GM23338 (cell line): ENCODE data around the gene MYH7. TPM values are rescaled to one million over a fixed set of nuclear protein-coding genes. Genes with fewer than 3 reads are reported as not detected.

Source experiments
- ATAC-seq: fragments of 200-7000 bp; cut with Tn5 transposase; 3 replicates; pipeline ENCODE4 v1.9.1; 2020
- DNase-seq: peaks from one replicate; pipeline ENCODE4 v3.0.0-alpha.2; 2015; ENCODE audit warnings: low spot score
- H2AFZ ChIP-seq: fragments of 200-600 bp; sonication (generic); 2 replicates; pipeline ENCODE4 v1.8.0; 2016; ENCODE audit warnings: antibody characterized with exemption, mild to moderate bottlenecking, moderate library complexity
- H3F3A ChIP-seq: fragments of 200-600 bp; sonication (generic); replicated peaks from 2 replicates; pipeline ENCODE4 v1.8.0; 2017; ENCODE audit warnings: antibody characterized with exemption, mixed run types, low read depth
- H3K27ac ChIP-seq: fragments of 200-600 bp; sonication (generic); 2 replicates; pipeline ENCODE4 v1.6.1; 2016; ENCODE audit warnings: low read depth
- H3K27me3 ChIP-seq: fragments of 200-600 bp; sonication (generic); 2 replicates; pipeline ENCODE4 v1.8.0; 2016; ENCODE audit warnings: mild to moderate bottlenecking, mixed run types, moderate library complexity; ENCODE audit not compliant: insufficient read depth
- H3K36me3 ChIP-seq: fragments of 200-600 bp; sonication (generic); 2 replicates; pipeline ENCODE4 v1.8.0; 2016; ENCODE audit warnings: mild to moderate bottlenecking; ENCODE audit not compliant: insufficient read depth
- H3K4me1 ChIP-seq: fragments of 200-600 bp; sonication (generic); 2 replicates; pipeline ENCODE4 v1.8.0; 2016; ENCODE audit warnings: mild to moderate bottlenecking, moderate library complexity; ENCODE audit not compliant: insufficient read depth
- H3K4me2 ChIP-seq: fragments of 200-600 bp; sonication (generic); 2 replicates; pipeline ENCODE4 v1.7.1; 2017; ENCODE audit warnings: mixed run types
- H3K4me3 ChIP-seq: fragments of 200-600 bp; sonication (generic); 2 replicates; pipeline ENCODE4 v1.6.1; 2016; ENCODE audit warnings: mixed run types
- H3K79me2 ChIP-seq: fragments of 200-600 bp; sonication (generic); replicated peaks from 2 replicates; pipeline ENCODE4 v1.8.0; 2017; ENCODE audit warnings: mild to moderate bottlenecking; ENCODE audit not compliant: insufficient read depth
- H3K9me2 ChIP-seq: fragments of 200-600 bp; sonication (generic); 2 replicates; pipeline ENCODE4 v1.8.0; 2017; ENCODE audit not compliant: insufficient read depth
- H4K20me1 ChIP-seq: fragments of 200-600 bp; sonication (generic); replicated peaks from 2 replicates; pipeline ENCODE4 v1.8.0; 2017; ENCODE audit warnings: mild to moderate bottlenecking; ENCODE audit not compliant: insufficient read depth
- H3K27ac Mint-ChIP-seq: 2 replicates; pipeline ENCODE4 v1.8.0; 2020; ENCODE audit warnings: inconsistent platforms, mild to moderate bottlenecking, moderate library complexity, mixed read lengths
- H3K27me3 Mint-ChIP-seq: 3 replicates; pipeline ENCODE4 v1.8.0; 2022; ENCODE audit warnings: low read depth, mild to moderate bottlenecking, moderate library complexity, mixed read lengths, inconsistent platforms; ENCODE audit not compliant: insufficient read depth, poor library complexity
- H3K36me3 Mint-ChIP-seq: 3 replicates; pipeline ENCODE4 v1.8.0; 2021; ENCODE audit warnings: low read depth, mild to moderate bottlenecking, inconsistent platforms, moderate library complexity, mixed read lengths
- H3K4me1 Mint-ChIP-seq: 3 replicates; pipeline ENCODE4 v1.8.0; 2020; ENCODE audit warnings: mild to moderate bottlenecking, inconsistent platforms, mixed read lengths
- H3K4me3 Mint-ChIP-seq: 3 replicates; pipeline ENCODE4 v1.8.0; 2021; ENCODE audit warnings: moderate library complexity, mild to moderate bottlenecking, inconsistent platforms, mixed read lengths
- H3K9me3 Mint-ChIP-seq: 3 replicates; pipeline ENCODE4 v1.8.0; 2020; ENCODE audit warnings: moderate library complexity, mild to moderate bottlenecking, inconsistent platforms, mixed read lengths
- CREB1 ChIP-seq: fragments of 250-450 bp; sonication (Bioruptor Pico); IDR thresholded peaks from 2 replicates; pipeline ENCODE4 v1.5.0; 2020; ENCODE audit warnings: low read depth, mild to moderate bottlenecking, moderate library complexity
- EZH2 ChIP-seq: fragments of 200-600 bp; sonication (generic); IDR thresholded peaks from one replicate; pipeline ENCODE4 v1.8.0; 2017; ENCODE audit warnings: antibody characterized with exemption, mild to moderate bottlenecking, low read depth; ENCODE audit not compliant: unreplicated experiment
- EZH2phosphoT487 ChIP-seq: fragments of 200-600 bp; sonication (generic); IDR thresholded peaks from one replicate; pipeline ENCODE4 v1.8.1; 2018; ENCODE audit warnings: antibody characterized with exemption; ENCODE audit not compliant: unreplicated experiment
- JUNB ChIP-seq: IDR thresholded peaks from one replicate; pipeline ENCODE4 v1.6.1; 2016; ENCODE audit warnings: antibody characterized with exemption; ENCODE audit not compliant: unreplicated experiment
- NANOG ChIP-seq: IDR thresholded peaks from 2 replicates; pipeline ENCODE4 v1.6.1; 2016; ENCODE audit warnings: antibody characterized with exemption, borderline replicate concordance
- POLR2AphosphoS5 ChIP-seq: IDR thresholded peaks from 2 replicates; pipeline ENCODE4 v1.6.1; 2016; ENCODE audit warnings: antibody characterized with exemption, low read depth
- STAT1 ChIP-seq: IDR thresholded peaks from one replicate; pipeline ENCODE4 v1.6.1; 2016; ENCODE audit warnings: antibody characterized with exemption; ENCODE audit not compliant: unreplicated experiment
- ZNF114 ChIP-seq: fragments of 250-450 bp; sonication (Bioruptor Pico); IDR thresholded peaks from 2 replicates; pipeline ENCODE4 v1.5.0; 2020; ENCODE audit warnings: mild to moderate bottlenecking, moderate library complexity
- ZNF331 ChIP-seq: fragments of 250-450 bp; sonication (Bioruptor Pico); IDR thresholded peaks from 2 replicates; pipeline ENCODE4 v1.5.0; 2020; ENCODE audit warnings: low read depth, mild to moderate bottlenecking, moderate library complexity
- polyA plus RNA-seq: library from polyadenylated mRNA; unstranded; fragments of >200 nt; fragmentation: Nextera tagmentation; extraction: Ambion mirVana; gene quantifications from 2 replicates; pipeline ENCODE4 v1.2.1, GENCODE V29; 2016
- total RNA-seq: library from RNA; depleted of rRNA; stranded (reverse); fragments of >200 nt; shearing (Covaris generic); gene quantifications from 2 replicates; pipeline ENCODE4 v1.2.3, GENCODE V29; 2014
- TF ChIP-seq, protein P1 (sequence below): fragments of 250-450 bp; sonication (Bioruptor Pico); IDR thresholded peaks from 2 replicates; pipeline ENCODE4 v1.5.0; 2020; ENCODE audit warnings: mild to moderate bottlenecking, moderate library complexity
- TF ChIP-seq, protein P2 (sequence below), 2 experiments: fragments of 200-600 bp in 1 of 2; sonication (generic) in 1 of 2; conservative IDR thresholded peaks; 2 replicates each; pipeline versions ENCODE4 v1.5.1 to v1.6.1; 2016 to 2017; ENCODE audit warnings: antibody characterized with exemption in 2 of 2, low read depth in 2 of 2, mild to moderate bottlenecking in 2 of 2, moderate library complexity in 1 of 2
- TF ChIP-seq, protein P3 (sequence below): IDR thresholded peaks from 2 replicates; pipeline ENCODE4 v1.6.1; 2016; ENCODE audit warnings: antibody characterized with exemption
- TF ChIP-seq, protein P4 (sequence below): IDR thresholded peaks from one replicate; pipeline ENCODE4 v1.6.1; 2018; ENCODE audit warnings: antibody characterized with exemption; ENCODE audit not compliant: unreplicated experiment

The MYH7 gene
- total and polyA plus RNA-seq, 2 experiments from 2014 or later = not detected

DNA sequence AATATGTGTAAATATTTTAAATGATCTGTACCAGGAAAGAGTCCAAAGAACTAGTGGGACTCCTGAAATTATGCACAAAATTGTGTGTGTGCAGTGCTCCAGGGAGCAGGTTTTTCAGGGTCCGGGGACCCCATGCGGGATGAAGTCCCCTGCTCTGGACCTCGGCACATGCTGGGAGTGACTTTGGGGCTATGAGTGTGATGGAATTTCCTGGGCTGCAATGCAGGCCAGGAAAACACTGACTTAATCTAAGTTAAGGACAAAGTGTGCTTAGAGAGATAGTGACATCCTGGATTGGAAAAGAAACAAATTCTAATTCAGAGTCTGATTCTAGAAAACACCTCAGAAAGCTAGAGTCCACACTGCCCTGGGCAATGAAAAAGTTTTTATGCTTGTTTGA is 21.2 kb downstream of the MYH7 start:
- Histone ChIP-seq H3K4me1 (no peaks in the 10 kb centered on the region), H3K27me3 (no peaks in the 10 kb centered on the region), H4K20me1 (no peaks in the 10 kb centered on the region), H3K36me3 (no peaks in the 10 kb centered on the region), H2AFZ (no peak overlapping the region), H3K4me2 (no peak overlapping the region), H3K27ac (no peak overlapping the region), H3K4me3 (no peak overlapping the region), H3K79me2 (no peaks in the 10 kb centered on the region), H3F3A (no peaks in the 10 kb centered on the region), H3K9me2 (peaks cover 3% of the 10 kb centered on the region; the same call in 1 of the 2 replicates)
- Mint-ChIP-seq H3K27ac (no peak overlapping the region), H3K27me3 (peaks cover 28% of the 10 kb centered on the region), H3K4me1 (peaks cover 5% of the 10 kb centered on the region; the same call in 1 of the 3 replicates), H3K9me3 (no peaks in the 10 kb centered on the region; the same call in 2 of the 3 replicates), H3K36me3 (no peaks in the 10 kb centered on the region; the same call in 2 of the 3 replicates), H3K4me3 (no peak overlapping the region)
- no peak for ATAC-seq
- no peak for DNase-seq
- TF ChIP-seq CREB1 (CRISPR knock-in tag) (no peak), ZNF114 (CRISPR knock-in tag) (no peak), STAT1 (no peak), EZH2phosphoT487 (no peak), JUNB (no peak), POLR2AphosphoS5 (no peak), NANOG (no peak), ZNF331 (CRISPR knock-in tag) (no peak), EZH2 (no peak)
- TF ChIP-seq, protein P1, sequence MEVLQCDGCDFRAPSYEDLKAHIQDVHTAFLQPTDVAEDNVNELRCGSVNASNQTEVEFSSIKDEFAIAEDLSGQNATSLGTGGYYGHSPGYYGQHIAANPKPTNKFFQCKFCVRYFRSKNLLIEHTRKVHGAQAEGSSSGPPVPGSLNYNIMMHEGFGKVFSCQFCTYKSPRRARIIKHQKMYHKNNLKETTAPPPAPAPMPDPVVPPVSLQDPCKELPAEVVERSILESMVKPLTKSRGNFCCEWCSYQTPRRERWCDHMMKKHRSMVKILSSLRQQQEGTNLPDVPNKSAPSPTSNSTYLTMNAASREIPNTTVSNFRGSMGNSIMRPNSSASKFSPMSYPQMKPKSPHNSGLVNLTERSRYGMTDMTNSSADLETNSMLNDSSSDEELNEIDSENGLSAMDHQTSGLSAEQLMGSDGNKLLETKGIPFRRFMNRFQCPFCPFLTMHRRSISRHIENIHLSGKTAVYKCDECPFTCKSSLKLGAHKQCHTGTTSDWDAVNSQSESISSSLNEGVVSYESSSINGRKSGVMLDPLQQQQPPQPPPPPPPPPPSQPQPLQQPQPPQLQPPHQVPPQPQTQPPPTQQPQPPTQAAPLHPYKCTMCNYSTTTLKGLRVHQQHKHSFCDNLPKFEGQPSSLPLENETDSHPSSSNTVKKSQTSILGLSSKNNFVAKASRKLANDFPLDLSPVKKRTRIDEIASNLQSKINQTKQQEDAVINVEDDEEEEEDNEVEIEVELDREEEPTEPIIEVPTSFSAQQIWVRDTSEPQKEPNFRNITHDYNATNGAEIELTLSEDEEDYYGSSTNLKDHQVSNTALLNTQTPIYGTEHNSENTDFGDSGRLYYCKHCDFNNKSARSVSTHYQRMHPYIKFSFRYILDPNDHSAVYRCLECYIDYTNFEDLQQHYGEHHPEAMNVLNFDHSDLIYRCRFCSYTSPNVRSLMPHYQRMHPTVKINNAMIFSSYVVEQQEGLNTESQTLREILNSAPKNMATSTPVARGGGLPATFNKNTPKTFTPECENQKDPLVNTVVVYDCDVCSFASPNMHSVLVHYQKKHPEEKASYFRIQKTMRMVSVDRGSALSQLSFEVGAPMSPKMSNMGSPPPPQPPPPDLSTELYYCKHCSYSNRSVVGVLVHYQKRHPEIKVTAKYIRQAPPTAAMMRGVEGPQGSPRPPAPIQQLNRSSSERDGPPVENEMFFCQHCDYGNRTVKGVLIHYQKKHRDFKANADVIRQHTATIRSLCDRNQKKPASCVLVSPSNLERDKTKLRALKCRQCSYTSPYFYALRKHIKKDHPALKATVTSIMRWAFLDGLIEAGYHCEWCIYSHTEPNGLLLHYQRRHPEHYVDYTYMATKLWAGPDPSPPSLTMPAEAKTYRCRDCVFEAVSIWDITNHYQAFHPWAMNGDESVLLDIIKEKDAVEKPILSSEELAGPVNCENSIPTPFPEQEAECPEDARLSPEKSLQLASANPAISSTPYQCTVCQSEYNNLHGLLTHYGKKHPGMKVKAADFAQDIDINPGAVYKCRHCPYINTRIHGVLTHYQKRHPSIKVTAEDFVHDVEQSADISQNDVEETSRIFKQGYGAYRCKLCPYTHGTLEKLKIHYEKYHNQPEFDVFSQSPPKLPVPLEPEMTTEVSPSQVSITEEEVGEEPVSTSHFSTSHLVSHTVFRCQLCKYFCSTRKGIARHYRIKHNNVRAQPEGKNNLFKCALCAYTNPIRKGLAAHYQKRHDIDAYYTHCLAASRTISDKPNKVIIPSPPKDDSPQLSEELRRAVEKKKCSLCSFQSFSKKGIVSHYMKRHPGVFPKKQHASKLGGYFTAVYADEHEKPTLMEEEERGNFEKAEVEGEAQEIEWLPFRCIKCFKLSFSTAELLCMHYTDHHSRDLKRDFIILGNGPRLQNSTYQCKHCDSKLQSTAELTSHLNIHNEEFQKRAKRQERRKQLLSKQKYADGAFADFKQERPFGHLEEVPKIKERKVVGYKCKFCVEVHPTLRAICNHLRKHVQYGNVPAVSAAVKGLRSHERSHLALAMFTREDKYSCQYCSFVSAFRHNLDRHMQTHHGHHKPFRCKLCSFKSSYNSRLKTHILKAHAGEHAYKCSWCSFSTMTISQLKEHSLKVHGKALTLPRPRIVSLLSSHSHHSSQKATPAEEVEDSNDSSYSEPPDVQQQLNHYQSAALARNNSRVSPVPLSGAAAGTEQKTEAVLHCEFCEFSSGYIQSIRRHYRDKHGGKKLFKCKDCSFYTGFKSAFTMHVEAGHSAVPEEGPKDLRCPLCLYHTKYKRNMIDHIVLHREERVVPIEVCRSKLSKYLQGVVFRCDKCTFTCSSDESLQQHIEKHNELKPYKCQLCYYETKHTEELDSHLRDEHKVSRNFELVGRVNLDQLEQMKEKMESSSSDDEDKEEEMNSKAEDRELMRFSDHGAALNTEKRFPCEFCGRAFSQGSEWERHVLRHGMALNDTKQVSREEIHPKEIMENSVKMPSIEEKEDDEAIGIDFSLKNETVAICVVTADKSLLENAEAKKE (CRISPR knock-in tag) = no peak
- TF ChIP-seq, protein P2, sequence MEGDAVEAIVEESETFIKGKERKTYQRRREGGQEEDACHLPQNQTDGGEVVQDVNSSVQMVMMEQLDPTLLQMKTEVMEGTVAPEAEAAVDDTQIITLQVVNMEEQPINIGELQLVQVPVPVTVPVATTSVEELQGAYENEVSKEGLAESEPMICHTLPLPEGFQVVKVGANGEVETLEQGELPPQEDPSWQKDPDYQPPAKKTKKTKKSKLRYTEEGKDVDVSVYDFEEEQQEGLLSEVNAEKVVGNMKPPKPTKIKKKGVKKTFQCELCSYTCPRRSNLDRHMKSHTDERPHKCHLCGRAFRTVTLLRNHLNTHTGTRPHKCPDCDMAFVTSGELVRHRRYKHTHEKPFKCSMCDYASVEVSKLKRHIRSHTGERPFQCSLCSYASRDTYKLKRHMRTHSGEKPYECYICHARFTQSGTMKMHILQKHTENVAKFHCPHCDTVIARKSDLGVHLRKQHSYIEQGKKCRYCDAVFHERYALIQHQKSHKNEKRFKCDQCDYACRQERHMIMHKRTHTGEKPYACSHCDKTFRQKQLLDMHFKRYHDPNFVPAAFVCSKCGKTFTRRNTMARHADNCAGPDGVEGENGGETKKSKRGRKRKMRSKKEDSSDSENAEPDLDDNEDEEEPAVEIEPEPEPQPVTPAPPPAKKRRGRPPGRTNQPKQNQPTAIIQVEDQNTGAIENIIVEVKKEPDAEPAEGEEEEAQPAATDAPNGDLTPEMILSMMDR (conservative IDR thresholded peaks at IDR 0.05; ENCODE audit: low read depth in 2 of 2) = no peak
- TF ChIP-seq, protein P3, sequence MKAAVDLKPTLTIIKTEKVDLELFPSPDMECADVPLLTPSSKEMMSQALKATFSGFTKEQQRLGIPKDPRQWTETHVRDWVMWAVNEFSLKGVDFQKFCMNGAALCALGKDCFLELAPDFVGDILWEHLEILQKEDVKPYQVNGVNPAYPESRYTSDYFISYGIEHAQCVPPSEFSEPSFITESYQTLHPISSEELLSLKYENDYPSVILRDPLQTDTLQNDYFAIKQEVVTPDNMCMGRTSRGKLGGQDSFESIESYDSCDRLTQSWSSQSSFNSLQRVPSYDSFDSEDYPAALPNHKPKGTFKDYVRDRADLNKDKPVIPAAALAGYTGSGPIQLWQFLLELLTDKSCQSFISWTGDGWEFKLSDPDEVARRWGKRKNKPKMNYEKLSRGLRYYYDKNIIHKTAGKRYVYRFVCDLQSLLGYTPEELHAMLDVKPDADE = no peak
- TF ChIP-seq, protein P4, sequence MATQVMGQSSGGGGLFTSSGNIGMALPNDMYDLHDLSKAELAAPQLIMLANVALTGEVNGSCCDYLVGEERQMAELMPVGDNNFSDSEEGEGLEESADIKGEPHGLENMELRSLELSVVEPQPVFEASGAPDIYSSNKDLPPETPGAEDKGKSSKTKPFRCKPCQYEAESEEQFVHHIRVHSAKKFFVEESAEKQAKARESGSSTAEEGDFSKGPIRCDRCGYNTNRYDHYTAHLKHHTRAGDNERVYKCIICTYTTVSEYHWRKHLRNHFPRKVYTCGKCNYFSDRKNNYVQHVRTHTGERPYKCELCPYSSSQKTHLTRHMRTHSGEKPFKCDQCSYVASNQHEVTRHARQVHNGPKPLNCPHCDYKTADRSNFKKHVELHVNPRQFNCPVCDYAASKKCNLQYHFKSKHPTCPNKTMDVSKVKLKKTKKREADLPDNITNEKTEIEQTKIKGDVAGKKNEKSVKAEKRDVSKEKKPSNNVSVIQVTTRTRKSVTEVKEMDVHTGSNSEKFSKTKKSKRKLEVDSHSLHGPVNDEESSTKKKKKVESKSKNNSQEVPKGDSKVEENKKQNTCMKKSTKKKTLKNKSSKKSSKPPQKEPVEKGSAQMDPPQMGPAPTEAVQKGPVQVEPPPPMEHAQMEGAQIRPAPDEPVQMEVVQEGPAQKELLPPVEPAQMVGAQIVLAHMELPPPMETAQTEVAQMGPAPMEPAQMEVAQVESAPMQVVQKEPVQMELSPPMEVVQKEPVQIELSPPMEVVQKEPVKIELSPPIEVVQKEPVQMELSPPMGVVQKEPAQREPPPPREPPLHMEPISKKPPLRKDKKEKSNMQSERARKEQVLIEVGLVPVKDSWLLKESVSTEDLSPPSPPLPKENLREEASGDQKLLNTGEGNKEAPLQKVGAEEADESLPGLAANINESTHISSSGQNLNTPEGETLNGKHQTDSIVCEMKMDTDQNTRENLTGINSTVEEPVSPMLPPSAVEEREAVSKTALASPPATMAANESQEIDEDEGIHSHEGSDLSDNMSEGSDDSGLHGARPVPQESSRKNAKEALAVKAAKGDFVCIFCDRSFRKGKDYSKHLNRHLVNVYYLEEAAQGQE = no peak
